Upper lobe of left lung (tissue), 6 donors: ENCODE measurements around the gene EGFL8. TPM values are rescaled to one million over a fixed set of nuclear protein-coding genes. Genes with fewer than 3 reads are reported as not detected.
A peak's percentile ranks its signal among the peaks of the same experiment; 100 is the strongest.

ENCODE experiments used
- ATAC-seq, 2 donors: fragments of 200-7000 bp; cut with Tn5 transposase; one replicate each; pipeline ENCODE4 v1.9.1; 2022; ENCODE audit warnings: mild to moderate bottlenecking in 2 of 2, moderate library complexity in 2 of 2; ENCODE audit not compliant: low FRiP score in 2 of 2
- DNase-seq, 2 donors: peaks; one replicate each; pipeline ENCODE4 v3.0.0-alpha.2; 2019 to 2020
- H3K27ac ChIP-seq, 4 donors: fragments of 200-600 bp; sonication (generic); one replicate each; pipeline ENCODE4 v1.5.1; 2016 to 2019
- H3K27me3 ChIP-seq, 4 donors: fragments of 200-600 bp; sonication (generic); one replicate each; pipeline ENCODE4 v1.5.1; 2017 to 2019
- H3K36me3 ChIP-seq, 4 donors: fragments of 200-600 bp; sonication (generic); one replicate each; pipeline ENCODE4 v1.5.1; 2016 to 2019
- H3K4me1 ChIP-seq, 4 donors: fragments of 200-600 bp; sonication (generic); one replicate each; pipeline ENCODE4 v1.5.1; 2018 to 2019
- H3K4me3 ChIP-seq, 4 donors: fragments of 200-600 bp; sonication (generic); one replicate each; pipeline ENCODE4 v1.5.1; 2017 to 2019; ENCODE audit warnings: mild to moderate bottlenecking in 2 of 4, moderate library complexity in 1 of 4
- H3K9me3 ChIP-seq, 4 donors: fragments of 200-600 bp; sonication (generic); one replicate each; pipeline ENCODE4 v1.5.1; 2018 to 2019
- EP300 ChIP-seq, 4 donors: sonication (generic); formaldehyde crosslinking; IDR thresholded peaks; one replicate each; pipeline ENCODE4 v1.5.1; 2017; ENCODE audit warnings: antibody characterized with exemption in 4 of 4, control low read depth in 2 of 4
- POLR2A ChIP-seq, 4 donors: fragments of 450-650 bp; IDR thresholded peaks; one replicate each; pipeline ENCODE4 v1.5.1; 2016 to 2017; ENCODE audit warnings: antibody characterized with exemption in 4 of 4, mild to moderate bottlenecking in 2 of 4
- POLR2AphosphoS5 ChIP-seq, 2 donors: sonication (generic); formaldehyde crosslinking; IDR thresholded peaks; one replicate each; pipeline ENCODE4 v1.5.1; 2017; ENCODE audit warnings: antibody characterized with exemption in 2 of 2
- WGBS, 2 donors: methylation state at CpG; one replicate each; pipeline ENCODE4 v1.1.5; 2017 to 2018; 5-methylcytosine and 5-hydroxymethylcytosine counted together
- total RNA-seq, 6 donors: library from RNA; depleted of rRNA in 4 of 6; stranded (reverse); fragments of >200 nt in 4 of 6; gene quantifications; one replicate each; pipeline versions ENCODE4 v1.1.0 to v1.2.1, GENCODE V29; 2016 to 2021
- TF ChIP-seq, protein P1 (sequence below), 6 experiments: fragments of 450-650 bp in 4 of 6; fragments of 200-600 bp in 2 of 6; sonication (generic) in 2 of 6; IDR thresholded peaks; one replicate each; pipeline ENCODE4 v1.5.1; 2016 to 2019; ENCODE audit warnings: antibody characterized with exemption in 6 of 6
- donor health status: DM: no; HTN: no; CAD: no; lungs with moderate emphysema.
- donor health status: DM: no; HTN: yes; CAD: no; lungs with severe emphysema.

EGFL8 gene
- total RNA-seq: 10 to 100 TPM in 2 of 6 donors, 1 to 10 TPM in 4; 6.1 to 37.7 (median 9.6) TPM

DNA sequence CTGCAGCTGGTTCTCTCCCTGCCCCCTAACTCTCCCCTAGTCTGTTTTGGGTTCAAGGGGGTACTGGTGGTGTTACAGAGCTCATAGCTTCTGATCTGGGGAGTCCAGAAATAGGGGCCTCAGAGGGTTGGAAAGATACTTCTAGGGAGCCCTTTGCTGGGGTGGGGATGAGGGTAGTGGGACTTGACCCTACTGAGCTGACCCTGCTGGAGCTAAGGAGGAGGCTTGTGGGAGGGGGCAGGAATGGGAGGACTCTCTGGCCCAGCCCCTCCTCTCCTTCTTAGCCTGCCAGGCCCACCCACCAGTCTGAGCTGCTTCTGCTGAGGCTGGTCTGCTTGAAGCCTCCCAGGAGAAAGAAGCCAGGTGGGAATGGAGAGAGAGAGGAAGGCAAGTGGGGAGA, at the start of gene EGFL8:
Gene EGFL8, plus strand, starts transcription at position 301 of the 400 bp plus-strand sequence. CDS start 1,571 bp downstream, outside the sequence.
- H3K4me3 ChIP-seq: no peak within 1 kb of the TSS
- DNase-seq (no peak), ATAC-seq (no peak)
- no peaks in the 10 kb centered on the region for H3K27me3 ChIP-seq
- TF ChIP-seq, protein P1, sequence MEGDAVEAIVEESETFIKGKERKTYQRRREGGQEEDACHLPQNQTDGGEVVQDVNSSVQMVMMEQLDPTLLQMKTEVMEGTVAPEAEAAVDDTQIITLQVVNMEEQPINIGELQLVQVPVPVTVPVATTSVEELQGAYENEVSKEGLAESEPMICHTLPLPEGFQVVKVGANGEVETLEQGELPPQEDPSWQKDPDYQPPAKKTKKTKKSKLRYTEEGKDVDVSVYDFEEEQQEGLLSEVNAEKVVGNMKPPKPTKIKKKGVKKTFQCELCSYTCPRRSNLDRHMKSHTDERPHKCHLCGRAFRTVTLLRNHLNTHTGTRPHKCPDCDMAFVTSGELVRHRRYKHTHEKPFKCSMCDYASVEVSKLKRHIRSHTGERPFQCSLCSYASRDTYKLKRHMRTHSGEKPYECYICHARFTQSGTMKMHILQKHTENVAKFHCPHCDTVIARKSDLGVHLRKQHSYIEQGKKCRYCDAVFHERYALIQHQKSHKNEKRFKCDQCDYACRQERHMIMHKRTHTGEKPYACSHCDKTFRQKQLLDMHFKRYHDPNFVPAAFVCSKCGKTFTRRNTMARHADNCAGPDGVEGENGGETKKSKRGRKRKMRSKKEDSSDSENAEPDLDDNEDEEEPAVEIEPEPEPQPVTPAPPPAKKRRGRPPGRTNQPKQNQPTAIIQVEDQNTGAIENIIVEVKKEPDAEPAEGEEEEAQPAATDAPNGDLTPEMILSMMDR (IDR thresholded peaks at IDR 0.05): no peak
- H3K4me1 ChIP-seq: peaks cover 0 to 6% (median 5%) of the 10 kb centered on the region in 4 donors
- H3K27ac ChIP-seq: peak within 1 kb of the TSS; percentile 37 to 84 (median 71)
- H3K36me3 ChIP-seq: peaks cover 0 to 31% (median 15%) of the 10 kb centered on the region in 4 donors
- H3K9me3 ChIP-seq: no peaks in the 10 kb centered on the region

DNA sequence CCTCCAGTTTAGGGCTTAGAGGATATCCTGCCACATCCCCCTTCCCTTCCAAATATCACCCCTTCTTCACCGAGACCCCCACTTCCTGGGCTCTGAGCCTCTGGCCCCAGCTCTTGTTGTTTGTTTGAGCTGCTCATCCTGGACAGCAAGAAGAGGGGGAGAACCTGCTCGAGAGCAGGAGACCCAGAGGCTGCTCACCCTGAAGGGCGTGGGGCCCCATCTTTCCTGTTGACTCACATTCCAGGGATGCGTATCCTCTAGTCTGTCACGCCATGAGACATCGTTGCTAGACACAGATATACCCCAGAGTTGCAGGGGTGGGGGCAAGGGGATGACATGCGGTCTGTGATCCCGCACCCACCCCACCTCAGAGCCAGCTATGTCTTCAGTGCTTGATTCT, 49.6 kb upstream of the EGFL8 start:
- WGBS, 2 donors: 57 to 62% methylated on average over 7 to 8 of the region's 8 CpGs
- Histone ChIP-seq H3K36me3 (peaks cover 24 to 45% (median 41%) of the 10 kb centered on the region in 4 donors), H3K27ac (peak overlapping the region; percentile 79 to 86 (median 84)), H3K4me1 (peaks cover 53 to 81% (median 78%) of the 10 kb centered on the region in 4 donors), H3K9me3 (no peaks in the 10 kb centered on the region), H3K4me3 (no peak overlapping the region), H3K27me3 (peaks cover 0 to 1% (median 0%) of the 10 kb centered on the region in 4 donors)
- ATAC-seq (peak in 1 of 2 donors; percentile 60), DNase-seq (no peak)
- TF ChIP-seq EP300 (IDR thresholded peaks at IDR 0.05) (peak in 2 of 4 donors; percentile 4 to 87), POLR2A (IDR thresholded peaks at IDR 0.05) (no peak)

DNA sequence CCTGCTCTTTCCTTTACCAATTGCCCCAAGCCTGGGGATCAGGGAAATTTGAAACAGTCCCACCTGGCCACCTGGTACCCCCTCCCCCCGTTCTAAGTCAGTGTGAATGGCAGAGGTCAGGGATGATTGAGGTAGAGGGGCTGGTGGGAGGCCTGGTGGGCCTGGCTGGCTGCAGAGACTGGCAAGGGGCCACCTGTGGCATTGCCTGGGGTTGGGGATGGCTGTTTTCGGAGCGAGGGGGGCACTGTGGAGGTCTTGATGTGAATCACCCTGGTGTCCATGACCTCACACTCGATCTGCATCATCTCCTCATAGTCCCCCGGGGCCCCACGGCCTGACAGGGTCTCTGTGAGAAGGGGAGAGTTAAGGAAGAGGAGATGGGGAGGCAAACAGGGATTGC, 48.8 kb upstream of the EGFL8 start:
- Histone ChIP-seq H3K27ac (peak overlapping the region; percentile 22 to 86 (median 82)), H3K4me1 (peaks cover 46 to 75% (median 72%) of the 10 kb centered on the region in 4 donors)
- no peak for ATAC-seq

DNA sequence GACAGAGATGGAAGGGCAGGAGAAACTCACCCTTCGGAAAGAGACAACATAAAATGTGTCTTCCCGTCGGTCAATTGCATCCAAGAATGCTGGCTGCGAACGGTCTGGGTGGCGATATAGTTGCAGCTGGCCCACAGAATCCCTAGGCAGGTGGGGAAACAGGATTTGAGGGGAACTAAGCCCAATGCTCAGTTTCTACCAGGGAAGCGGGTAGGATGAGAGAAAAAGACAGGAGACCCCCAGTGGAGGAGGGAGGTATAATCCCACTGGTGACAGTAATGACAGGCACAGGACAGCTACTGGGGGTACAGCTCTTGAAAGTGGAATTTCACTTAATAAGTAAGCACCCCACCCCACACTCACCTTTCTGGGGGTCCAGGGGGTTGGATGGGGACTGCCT, 47.7 kb upstream of the EGFL8 start:
- Histone ChIP-seq H3K9me3 (no peaks in the 10 kb centered on the region), H3K36me3 (peaks cover 36 to 63% (median 60%) of the 10 kb centered on the region in 4 donors), H3K27me3 (peaks cover 0 to 1% (median 0%) of the 10 kb centered on the region in 4 donors), H3K4me3 (no peak overlapping the region), H3K27ac (peak overlapping the region; percentile 56 to 86 (median 72)), H3K4me1 (peaks cover 41 to 65% (median 61%) of the 10 kb centered on the region in 4 donors)
- TF ChIP-seq POLR2A (IDR thresholded peaks at IDR 0.05): no peak
- TF ChIP-seq, protein P1 (IDR thresholded peaks at IDR 0.05): peak in 5 of 6 experiments; percentile 28 to 49 (median 37)
- 88 to 95% methylated on average over 7 of the region's 7 CpGs for WGBS, 2 donors
- DNase-seq (no peak), ATAC-seq (no peak)

More for the DNA sequence above, 48.8 kb upstream of the EGFL8 start:
- H3K4me3 ChIP-seq: no peak overlapping the region
- H3K27me3 ChIP-seq: peaks cover 0 to 1% (median 0%) of the 10 kb centered on the region in 4 donors
- peaks cover 27 to 53% (median 49%) of the 10 kb centered on the region in 4 donors for H3K36me3 ChIP-seq
- TF ChIP-seq, protein P1 (IDR thresholded peaks at IDR 0.05): no peak
- no peak for TF ChIP-seq POLR2A (IDR thresholded peaks at IDR 0.05)
- TF ChIP-seq EP300 (IDR thresholded peaks at IDR 0.05): no peak
- TF ChIP-seq POLR2AphosphoS5 (IDR thresholded peaks at IDR 0.05): no peak
- 84 to 88% methylated on average over 6 of the region's 6 CpGs for WGBS, 2 donors
- H3K9me3 ChIP-seq: no peaks in the 10 kb centered on the region
- no peak for DNase-seq

DNA sequence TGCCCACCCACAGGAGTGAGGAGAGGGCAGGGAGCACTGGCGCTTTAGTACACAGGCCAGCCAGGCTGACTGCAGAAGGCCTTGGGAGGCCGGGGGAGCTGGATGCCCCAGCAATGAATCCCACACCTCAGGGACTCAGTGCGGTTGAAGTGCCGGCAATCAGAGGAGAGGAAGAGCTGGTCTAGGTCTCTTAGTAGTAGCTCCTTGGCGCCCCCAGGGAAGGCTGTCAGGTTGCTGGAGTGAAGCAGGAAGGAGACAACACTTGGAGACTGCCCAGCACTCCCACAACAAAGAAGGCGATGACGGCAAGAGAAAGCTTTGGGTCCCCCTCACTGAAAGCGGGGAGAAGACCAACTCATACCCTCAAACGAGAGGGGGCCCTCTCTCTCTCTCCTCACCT, 46.9 kb upstream of the EGFL8 start:
- Histone ChIP-seq H3K36me3 (peaks cover 36 to 71% (median 67%) of the 10 kb centered on the region in 4 donors), H3K9me3 (no peaks in the 10 kb centered on the region), H3K4me1 (peaks cover 41 to 58% (median 53%) of the 10 kb centered on the region in 4 donors), H3K27me3 (peaks cover 0 to 1% (median 0%) of the 10 kb centered on the region in 4 donors), H3K4me3 (no peak overlapping the region), H3K27ac (peak overlapping the region; percentile 56 to 86 (median 72))
- DNase-seq (no peak), ATAC-seq (no peak)
- TF ChIP-seq, protein P1 (IDR thresholded peaks at IDR 0.05): no peak
- TF ChIP-seq POLR2AphosphoS5 (IDR thresholded peaks at IDR 0.05) (no peak), POLR2A (IDR thresholded peaks at IDR 0.05) (no peak), EP300 (IDR thresholded peaks at IDR 0.05) (no peak)
- 82 to 84% methylated on average over 7 to 9 of the region's 9 CpGs for WGBS, 2 donors
